GM12878 (cell line): ENCODE measurements around the gene PLD5. TPM values are rescaled to one million over a fixed set of nuclear protein-coding genes. Genes with fewer than 3 reads are reported as not detected.

Source experiments
- ATAC-seq: fragments of 200-7000 bp; cut with Tn5 transposase; 3 replicates; pipeline ENCODE4 v1.9.1; 2020; ENCODE audit warnings: mild to moderate bottlenecking, moderate library complexity
- BruUV-seq: library from RNA; stranded (reverse); fragments of 400-500 nt; replicated peaks from 2 replicates; lab custom pipeline; 2021; lab: Mats Ljungman, UMichigan
- CTCF ChIA-PET: fragments of 300-600 bp; sonication (Branson Sonifier 250); formaldehyde crosslinking; extraction: SDS; loops from one replicate; lab custom pipeline; 2021; ENCODE audit warnings: inconsistent platforms; lab: Yijun Ruan, JAX
- POLR2A ChIA-PET: fragments of 350-600 bp; formaldehyde crosslinking; extraction: SDS; loops from one replicate; lab custom pipeline; 2021; ENCODE audit warnings: inconsistent platforms; lab: Charles Lee
- RAD21 ChIA-PET: fragments of 300-600 bp; sonication (Branson Sonifier 250); formaldehyde crosslinking; loops from one replicate; lab custom pipeline; 2023; ENCODE audit warnings: antibody characterized with exemption; ENCODE audit not compliant: unreplicated experiment; lab: Charles Lee
- SMC1A ChIA-PET: fragments of 300-600 bp; sonication (Branson Sonifier 250); formaldehyde crosslinking; loops from one replicate; lab custom pipeline; 2023; ENCODE audit not compliant: unreplicated experiment, uncharacterized antibody; lab: Charles Lee
- DNase-seq: peaks from one replicate; pipeline ENCODE4 v3.0.0-alpha.2; 2011; ENCODE audit warnings: low read depth, low spot score
- FAIRE-seq: peaks from 3 replicates; lab custom pipeline; 2011; peaks lifted over from hg19 to GRCh38; lab: Jason Lieb, UNC
- H2AFZ ChIP-seq: 2 replicates; pipeline ENCODE4 v1.6.0; 2011; ENCODE audit warnings: low read depth, low read length, control low read depth; ENCODE audit not compliant: control insufficient read depth
- H3K27ac ChIP-seq: 2 replicates; pipeline ENCODE4 v1.5.1; 2011; ENCODE audit warnings: control low read depth; ENCODE audit not compliant: control insufficient read depth, insufficient read depth
- H3K27me3 ChIP-seq, 2 experiments: replicated peaks in 1 of 2; 2 replicates each; pipeline versions ENCODE4 v1.6.0 to v1.6.1; 2011; ENCODE audit warnings: low read length in 1 of 2; ENCODE audit not compliant: control insufficient read depth in 2 of 2, insufficient read depth in 2 of 2
- H3K36me3 ChIP-seq, 2 experiments: 2 replicates each; pipeline ENCODE4 v1.5.1; 2011; ENCODE audit warnings: low read length in 1 of 2; ENCODE audit not compliant: control insufficient read depth in 2 of 2, insufficient read depth in 2 of 2
- H3K4me1 ChIP-seq: 2 replicates; pipeline ENCODE4 v1.6.1; 2011; ENCODE audit warnings: mild to moderate bottlenecking, low read length, moderate library complexity, mixed read lengths; ENCODE audit not compliant: control insufficient read depth, insufficient read depth
- H3K4me2 ChIP-seq: 2 replicates; pipeline ENCODE4 v1.6.0; 2011; ENCODE audit warnings: control low read depth; ENCODE audit not compliant: control insufficient read depth, insufficient read depth
- H3K4me3 ChIP-seq: fragments of 200-600 bp; sonication (generic); 2 replicates; pipeline ENCODE4 v1.5.1; 2016
- H3K79me2 ChIP-seq: 2 replicates; pipeline ENCODE4 v1.6.0; 2011; ENCODE audit warnings: low read length; ENCODE audit not compliant: control insufficient read depth, insufficient read depth
- H3K9ac ChIP-seq: 2 replicates; pipeline ENCODE4 v1.8.0; 2011; ENCODE audit warnings: low read length, control low read depth, mixed read lengths; ENCODE audit not compliant: control insufficient read depth, insufficient read depth
- H3K9me3 ChIP-seq: replicated peaks from 3 replicates; pipeline ENCODE4 v1.5.1; 2011; ENCODE audit warnings: mild to moderate bottlenecking, low read length; ENCODE audit not compliant: control insufficient read depth, insufficient read depth
- H4K20me1 ChIP-seq: 2 replicates; pipeline ENCODE4 v1.6.0; 2011; ENCODE audit not compliant: control insufficient read depth, insufficient read depth
- MEF2A ChIP-seq: IDR thresholded peaks from 2 replicates; pipeline ENCODE4 v1.6.1; 2011; ENCODE audit warnings: low read depth, mild to moderate bottlenecking, low read length, moderate library complexity; ENCODE audit not compliant: insufficient read depth
- POLR2AphosphoS5 ChIP-seq: IDR thresholded peaks from 2 replicates; pipeline ENCODE4 v1.6.1; 2011; ENCODE audit warnings: mild to moderate bottlenecking, low read length, inconsistent platforms
- ZBTB11 ChIP-seq: fragments of 450-650 bp; formaldehyde crosslinking; IDR thresholded peaks from 2 replicates; pipeline ENCODE4 v1.5.0; 2022; ENCODE audit warnings: mild to moderate bottlenecking, missing genetic modification characterization
- ZNF24 ChIP-seq: fragments of 450-650 bp; IDR thresholded peaks from 2 replicates; pipeline ENCODE4 v1.6.1; 2017; ENCODE audit warnings: antibody characterized with exemption, mild to moderate bottlenecking
- WGBS: methylation state at CpG from one replicate; pipeline ENCODE4 v1.1.6; 2016; ENCODE audit warnings: low lambda C conversion rate; ENCODE audit not compliant: insufficient replicate concordance, insufficient coverage; ENCODE audit errors: missing lambda C conversion rate; 5-methylcytosine and 5-hydroxymethylcytosine counted together
- in situ Hi-C: fragments of 300-500 bp; cut with MboI; formaldehyde crosslinking; loops from 9 replicates; pipeline ENCODE4 v1.14.3; 2018; ENCODE audit warnings: mixed read lengths
- intact Hi-C: fragments of 100-400 bp; cut with micrococcal nuclease; formaldehyde crosslinking; loops from one replicate; pipeline ENCODE4 v1.14.2; 2022; ENCODE audit not compliant: unreplicated experiment
- polyA plus RNA-seq, 11 experiments: library from polyadenylated mRNA; depleted of rRNA in 4 of 11; unstranded in 6 of 11; stranded (reverse) in 5 of 11; fragments of >200 nt; fragmentation: Nextera tagmentation in 4 of 11; fragmentation: Illumina TruSeq in 1 of 11; extraction: Ambion mirVana in 4 of 11; extraction: Trizol in 1 of 11; gene quantifications; 1 replicate in 1 of 11; 2 replicates in 10 of 11; pipeline versions ENCODE4 v1.2.1 to v1.2.3, GENCODE V29; 2011 to 2016; ENCODE audit warnings: inconsistent platforms in 2 of 11, missing spikeins in 2 of 11, low read depth in 1 of 11
- total RNA-seq, 4 experiments: library from RNA; depleted of rRNA in 3 of 4; stranded (reverse); fragments of >200 nt in 3 of 4; fragmentation: Illumina TruSeq in 1 of 4; extraction: Trizol in 1 of 4; gene quantifications; 2 replicates each; pipeline versions ENCODE4 v1.2.1 to v1.2.3, GENCODE V29; 2013 to 2021

Gene PLD5
- total and polyA plus RNA-seq, 10 of the 15 experiments (the other 5 are each of a cell fraction or from before 2014, with no cell fraction given) = not detected

GRCh38 chr1:242554577-242554976 is 30.1 kb upstream of the PLD5 start:
- no peak overlapping the region for H3K4me3 ChIP-seq
- TF ChIP-seq ZNF24 (no peak), ZBTB11 (CRISPR knock-in tag) (no peak), MEF2A (no peak), POLR2AphosphoS5 (no peak)
- no peak overlapping the region for H3K9ac ChIP-seq
- ChIA-PET POLR2A (no interaction called here), SMC1A (no interaction called here), CTCF (interaction anchor here (1.7 kb wide), 1 partner anchor 9 kb away, joined by 3 read pairs; no protein-coding TSS in a partner anchor), RAD21 (no interaction called here)
- no peak overlapping the region for H3K27ac ChIP-seq
- 21% methylated on average over 6 of the region's 6 CpGs for WGBS
- H3K79me2 ChIP-seq = no peaks in the 10 kb centered on the region
- intact Hi-C loops = no loop called here
- in situ Hi-C loops = no loop called here
- H3K9me3 ChIP-seq = no peaks in the 10 kb centered on the region
- DNase-seq (no peak), FAIRE-seq (no peak), ATAC-seq (no peak)
- H3K27me3 ChIP-seq = no peaks in the 10 kb centered on the region
- no peaks in the 10 kb centered on the region for H3K36me3 ChIP-seq
- no TSS peak for BruUV-seq
- H4K20me1 ChIP-seq = no peaks in the 10 kb centered on the region
- no peak overlapping the region for H2AFZ ChIP-seq
- no peaks in the 10 kb centered on the region for H3K4me1 ChIP-seq
- no peak overlapping the region for H3K4me2 ChIP-seq
